ENCODE measurements around the gene ZNF197.
A peak's percentile ranks its signal among the peaks of the same experiment; 100 is the strongest.
"Not testable (repeated sequence)": the region's sequence is repeated elsewhere in the genome, so short reads cannot be mapped to it uniquely, and the experiment has no call there.

The ZNF197 gene

GRCh38 chr3:44624749-44625480 is at the start of gene ZNF197:
ZNF197 (plus strand) TSS chr3:44625036; CDS start chr3:44629155, 4,119 bp downstream.
- H3K9me3 ChIP-seq: no peaks in the 10 kb centered on the region
- H3K27me3 ChIP-seq (ENCODE audit: low read depth): no peaks in the 10 kb centered on the region
- DNase-seq (ENCODE audit: low spot score in 2 of 2): peak; percentile 84 to 91
- peaks cover 12% of the 10 kb centered on the region for H3K4me1 ChIP-seq
- 0 out of 2 replicates have a peak, but pooled peaks cover under 1% of the 10 kb centered on the region for H3K36me3 ChIP-seq (replicated peaks)
- peak within 1 kb of the TSS; percentile 58 for H3K4me3 ChIP-seq
- in situ Hi-C loops (cut with MboI; ENCODE audit: low sequenced_read_pairs): no loop called here

GRCh38 chr3:44576613-44577012 is 48.2 kb upstream of the ZNF197 start:
- Histone ChIP-seq H3K36me3 (replicated peaks) (no peaks in the 10 kb centered on the region), H3K4me1 (no peaks in the 10 kb centered on the region), H3K27me3 (ENCODE audit: low read depth) (no peaks in the 10 kb centered on the region), H3K4me3 (no peak overlapping the region), H3K9me3 (no peaks in the 10 kb centered on the region)
- in situ Hi-C loops (cut with MboI; ENCODE audit: low sequenced_read_pairs): no loop called here
- DNase-seq (ENCODE audit: low spot score in 2 of 2): no peak

- H3K4me3 ChIP-seq; H3K27me3 ChIP-seq (ENCODE audit: low read depth); H3K36me3 ChIP-seq (replicated peaks); H3K4me1 ChIP-seq; H3K9me3 ChIP-seq; DNase-seq (ENCODE audit: low spot score in 2 of 2); in situ Hi-C loops (cut with MboI; ENCODE audit: low sequenced_read_pairs): not testable (repeated sequence)
These were observed 47.4 kb upstream of the ZNF197 start for GRCh38 chr3:44577354-44577952.

- H3K27me3 ChIP-seq (ENCODE audit: low read depth); DNase-seq (ENCODE audit: low spot score in 2 of 2); H3K4me1 ChIP-seq; in situ Hi-C loops (cut with MboI; ENCODE audit: low sequenced_read_pairs); H3K36me3 ChIP-seq (replicated peaks); H3K9me3 ChIP-seq; H3K4me3 ChIP-seq: not testable (repeated sequence)
These were observed 46.5 kb upstream of the ZNF197 start for GRCh38 chr3:44578316-44578715.

GRCh38 chr3:44578924-44579515 is 45.8 kb upstream of the ZNF197 start:
- in situ Hi-C loops (cut with MboI; ENCODE audit: low sequenced_read_pairs); H3K9me3 ChIP-seq; H3K4me3 ChIP-seq; DNase-seq (ENCODE audit: low spot score in 2 of 2); H3K36me3 ChIP-seq (replicated peaks); H3K4me1 ChIP-seq; H3K27me3 ChIP-seq (ENCODE audit: low read depth): not testable (repeated sequence)

GRCh38 chr3:44579749-44580148 is 45.1 kb upstream of the ZNF197 start:
- H3K36me3 ChIP-seq (replicated peaks); H3K9me3 ChIP-seq; H3K27me3 ChIP-seq (ENCODE audit: low read depth); in situ Hi-C loops (cut with MboI; ENCODE audit: low sequenced_read_pairs); H3K4me3 ChIP-seq; H3K4me1 ChIP-seq; DNase-seq (ENCODE audit: low spot score in 2 of 2): not testable (repeated sequence)

- in situ Hi-C loops (cut with MboI; ENCODE audit: low sequenced_read_pairs); H3K36me3 ChIP-seq (replicated peaks); H3K27me3 ChIP-seq (ENCODE audit: low read depth); DNase-seq (ENCODE audit: low spot score in 2 of 2); H3K9me3 ChIP-seq; H3K4me3 ChIP-seq; H3K4me1 ChIP-seq: not testable (repeated sequence)
These were observed 43.9 kb upstream of the ZNF197 start for GRCh38 chr3:44580971-44581370.

- in situ Hi-C loops (cut with MboI; ENCODE audit: low sequenced_read_pairs): no loop called here
- no peaks in the 10 kb centered on the region for H3K9me3 ChIP-seq
- H3K4me3 ChIP-seq: peak within 1 kb of the TSS; percentile 47
- peaks cover 7% of the 10 kb centered on the region; the same call in 1 of the 2 replicates for H3K4me1 ChIP-seq
- DNase-seq (ENCODE audit: low spot score in 2 of 2): peak; percentile 63 to 78
- H3K27me3 ChIP-seq (ENCODE audit: low read depth): no peaks in the 10 kb centered on the region
- H3K36me3 ChIP-seq (replicated peaks): peaks cover 2% of the 10 kb centered on the region; the same call in 1 of the 2 replicates
These were observed 40.0 kb upstream of the ZNF197 start, which contains the start of gene ZNF660 for GRCh38 chr3:44584646-44585501. ZNF660 (plus strand) TSS chr3:44584964; CDS start chr3:44594194, 9,230 bp downstream.

- Histone ChIP-seq H3K9me3 (peaks cover 9% of the 10 kb centered on the region), H3K4me1 (no peaks in the 10 kb centered on the region), H3K36me3 (replicated peaks) (no peaks in the 10 kb centered on the region), H3K4me3 (no peak overlapping the region), H3K27me3 (ENCODE audit: low read depth) (no peaks in the 10 kb centered on the region)
- in situ Hi-C loops (cut with MboI; ENCODE audit: low sequenced_read_pairs): no loop called here
- no peak for DNase-seq (ENCODE audit: low spot score in 2 of 2)
These were observed 28.2 kb upstream of the ZNF197 start for GRCh38 chr3:44596621-44597020.

- no peaks in the 10 kb centered on the region for H3K9me3 ChIP-seq
- no peaks in the 10 kb centered on the region for H3K27me3 ChIP-seq (ENCODE audit: low read depth)
- no peaks in the 10 kb centered on the region for H3K4me1 ChIP-seq
- in situ Hi-C loops (cut with MboI; ENCODE audit: low sequenced_read_pairs): no loop called here
- H3K4me3 ChIP-seq: no peak overlapping the region
- no peaks in the 10 kb centered on the region for H3K36me3 ChIP-seq (replicated peaks)
- no peak for DNase-seq (ENCODE audit: low spot score in 2 of 2)
These were observed 23.1 kb upstream of the ZNF197 start for GRCh38 chr3:44601749-44602148.

- in situ Hi-C loops (cut with MboI; ENCODE audit: low sequenced_read_pairs): no loop called here
- DNase-seq (ENCODE audit: low spot score in 2 of 2): no peak
- Histone ChIP-seq H3K4me3 (no peak overlapping the region), H3K9me3 (no peaks in the 10 kb centered on the region), H3K27me3 (ENCODE audit: low read depth) (no peaks in the 10 kb centered on the region), H3K4me1 (no peaks in the 10 kb centered on the region), H3K36me3 (replicated peaks) (no peaks in the 10 kb centered on the region)
These were observed 12.2 kb upstream of the ZNF197 start for GRCh38 chr3:44612678-44613077.

- in situ Hi-C loops (cut with MboI; ENCODE audit: low sequenced_read_pairs): no loop called here
These were observed 3.9 kb downstream of the ZNF197 start for GRCh38 chr3:44628716-44629115.

GRCh38 chr3:44632193-44632592 is 7.4 kb downstream of the ZNF197 start:
- in situ Hi-C loops (cut with MboI; ENCODE audit: low sequenced_read_pairs): no loop called here

More at GRCh38 chr3:44628716-44629115, 3.9 kb downstream of the ZNF197 start:
- Histone ChIP-seq H3K27me3 (ENCODE audit: low read depth) (no peaks in the 10 kb centered on the region), H3K4me3 (no peak overlapping the region), H3K36me3 (replicated peaks) (peaks cover 29% of the 10 kb centered on the region), H3K9me3 (no peaks in the 10 kb centered on the region), H3K4me1 (peaks cover 12% of the 10 kb centered on the region)
- DNase-seq (ENCODE audit: low spot score in 2 of 2): no peak

More at GRCh38 chr3:44632193-44632592, 7.4 kb downstream of the ZNF197 start:
- Histone ChIP-seq H3K9me3 (no peaks in the 10 kb centered on the region), H3K4me1 (no peaks in the 10 kb centered on the region), H3K27me3 (ENCODE audit: low read depth) (no peaks in the 10 kb centered on the region), H3K36me3 (replicated peaks) (peaks cover 44% of the 10 kb centered on the region), H3K4me3 (no peak overlapping the region)
- no peak for DNase-seq (ENCODE audit: low spot score in 2 of 2)

Data from HAP-1 (cell line).